ENCODE results near the gene RNF212. TPM values are rescaled to one million over a fixed set of nuclear protein-coding genes. Genes with fewer than 3 reads are reported as not detected.

RNF212 gene
- total and polyA plus RNA-seq, 2 experiments from 2014 or later, result 8.4 to 10.4 TPM

GRCh38 chr4:1041936-1042330 is 71.4 kb downstream of the RNF212 start:
- no peaks in the 10 kb centered on the region for H3K9me2 ChIP-seq (replicated peaks; ENCODE audit: insufficient read depth)
- WGBS (ENCODE audit: low lambda C conversion rate, missing lambda C conversion rate), result 74% methylated on average over 8 of the region's 8 CpGs
- DNase-seq (ENCODE audit: low spot score), result no peak
- no peak overlapping the region for H2AFZ ChIP-seq
- H3K9me3 ChIP-seq (ENCODE audit: low read depth), result no peaks in the 10 kb centered on the region
- H4K20me1 ChIP-seq (ENCODE audit: insufficient read depth, poor library complexity, severe bottlenecking), result no peaks in the 10 kb centered on the region
- no peaks in the 10 kb centered on the region for H3K36me3 ChIP-seq (replicated peaks; ENCODE audit: insufficient read depth, low read depth)
- peak overlapping the region; percentile 91 for H3K27ac ChIP-seq
- peaks cover 40% of the 10 kb centered on the region for H3K4me1 ChIP-seq (ENCODE audit: insufficient read depth)
- no peaks in the 10 kb centered on the region for H3K27me3 ChIP-seq
- H3K4me2 ChIP-seq, result peak overlapping the region; percentile 57
- H3K79me2 ChIP-seq, result no peaks in the 10 kb centered on the region
- no peak overlapping the region for H3K4me3 ChIP-seq
- TF ChIP-seq EZH2 (IDR thresholded peaks at IDR 0.05; ENCODE audit: borderline replicate concordance) (no peak), EZH2phosphoT487 (IDR thresholded peaks at IDR 0.05; ENCODE audit: low read depth, severe bottlenecking, unreplicated experiment) (no peak)

- Histone ChIP-seq H2AFZ (no peak overlapping the region), H3K27ac (peak overlapping the region; percentile 91), H4K20me1 (ENCODE audit: insufficient read depth, poor library complexity, severe bottlenecking) (no peaks in the 10 kb centered on the region), H3K79me2 (no peaks in the 10 kb centered on the region), H3K9me2 (replicated peaks; ENCODE audit: insufficient read depth) (no peaks in the 10 kb centered on the region), H3K9me3 (ENCODE audit: low read depth) (no peaks in the 10 kb centered on the region), H3K4me3 (no peak overlapping the region), H3K27me3 (no peaks in the 10 kb centered on the region), H3K4me2 (peak overlapping the region; percentile 57), H3K36me3 (replicated peaks; ENCODE audit: insufficient read depth, low read depth) (no peaks in the 10 kb centered on the region), H3K4me1 (ENCODE audit: insufficient read depth) (peaks cover 40% of the 10 kb centered on the region)
- TF ChIP-seq EZH2phosphoT487 (IDR thresholded peaks at IDR 0.05; ENCODE audit: low read depth, severe bottlenecking, unreplicated experiment) (no peak), EZH2 (IDR thresholded peaks at IDR 0.05; ENCODE audit: borderline replicate concordance) (no peak), CTCF (IDR thresholded peaks at IDR 0.05; ENCODE audit: poor library complexity) (no peak)
- WGBS (ENCODE audit: low lambda C conversion rate, missing lambda C conversion rate), result 70% methylated on average over 33 of the region's 36 CpGs
- DNase-seq (ENCODE audit: low spot score), result peak; percentile 51
These were observed 72.0 kb downstream of the RNF212 start for GRCh38 chr4:1041147-1041935.

- no peak overlapping the region for H3K4me3 ChIP-seq
- peak overlapping the region; percentile 91 for H3K27ac ChIP-seq
- WGBS (ENCODE audit: low lambda C conversion rate, missing lambda C conversion rate), result 93% methylated on average over 19 of the region's 21 CpGs
- H3K36me3 ChIP-seq (replicated peaks; ENCODE audit: insufficient read depth, low read depth), result no peaks in the 10 kb centered on the region
- no peak overlapping the region for H2AFZ ChIP-seq
- peaks cover 40% of the 10 kb centered on the region for H3K4me1 ChIP-seq (ENCODE audit: insufficient read depth)
- DNase-seq (ENCODE audit: low spot score), result no peak
- H4K20me1 ChIP-seq (ENCODE audit: insufficient read depth, poor library complexity, severe bottlenecking), result no peaks in the 10 kb centered on the region
- no peaks in the 10 kb centered on the region for H3K9me2 ChIP-seq (replicated peaks; ENCODE audit: insufficient read depth)
- no peaks in the 10 kb centered on the region for H3K79me2 ChIP-seq
- H3K27me3 ChIP-seq, result no peaks in the 10 kb centered on the region
- H3K9me3 ChIP-seq (ENCODE audit: low read depth), result no peaks in the 10 kb centered on the region
- H3K4me2 ChIP-seq, result no peak overlapping the region
- no peak for TF ChIP-seq EZH2 (IDR thresholded peaks at IDR 0.05; ENCODE audit: borderline replicate concordance)
- TF ChIP-seq CTCF (IDR thresholded peaks at IDR 0.05; ENCODE audit: poor library complexity), result no peak
- no peak for TF ChIP-seq EZH2phosphoT487 (IDR thresholded peaks at IDR 0.05; ENCODE audit: low read depth, severe bottlenecking, unreplicated experiment)
These were observed 72.8 kb downstream of the RNF212 start for GRCh38 chr4:1040344-1041146.
